HFF-Myc (cell line): ENCODE data around the gene CFAP43.

Source experiments
- DNase-seq: peaks from one replicate; pipeline ENCODE4 v3.0.0-alpha.2; 2011; ENCODE audit warnings: low read depth; ENCODE audit errors: extremely low read depth
- H3K4me3 ChIP-seq: replicated peaks from 2 replicates; pipeline ENCODE4 v1.5.1; 2011; ENCODE audit warnings: low read depth, mild to moderate bottlenecking, control low read depth, low read length
- CTCF ChIP-seq: IDR thresholded peaks from 2 replicates; pipeline ENCODE4 v1.5.1; 2012; ENCODE audit warnings: mild to moderate bottlenecking, low read depth, low read length, control low read depth; ENCODE audit errors: missing control alignments

Gene CFAP43

DNA sequence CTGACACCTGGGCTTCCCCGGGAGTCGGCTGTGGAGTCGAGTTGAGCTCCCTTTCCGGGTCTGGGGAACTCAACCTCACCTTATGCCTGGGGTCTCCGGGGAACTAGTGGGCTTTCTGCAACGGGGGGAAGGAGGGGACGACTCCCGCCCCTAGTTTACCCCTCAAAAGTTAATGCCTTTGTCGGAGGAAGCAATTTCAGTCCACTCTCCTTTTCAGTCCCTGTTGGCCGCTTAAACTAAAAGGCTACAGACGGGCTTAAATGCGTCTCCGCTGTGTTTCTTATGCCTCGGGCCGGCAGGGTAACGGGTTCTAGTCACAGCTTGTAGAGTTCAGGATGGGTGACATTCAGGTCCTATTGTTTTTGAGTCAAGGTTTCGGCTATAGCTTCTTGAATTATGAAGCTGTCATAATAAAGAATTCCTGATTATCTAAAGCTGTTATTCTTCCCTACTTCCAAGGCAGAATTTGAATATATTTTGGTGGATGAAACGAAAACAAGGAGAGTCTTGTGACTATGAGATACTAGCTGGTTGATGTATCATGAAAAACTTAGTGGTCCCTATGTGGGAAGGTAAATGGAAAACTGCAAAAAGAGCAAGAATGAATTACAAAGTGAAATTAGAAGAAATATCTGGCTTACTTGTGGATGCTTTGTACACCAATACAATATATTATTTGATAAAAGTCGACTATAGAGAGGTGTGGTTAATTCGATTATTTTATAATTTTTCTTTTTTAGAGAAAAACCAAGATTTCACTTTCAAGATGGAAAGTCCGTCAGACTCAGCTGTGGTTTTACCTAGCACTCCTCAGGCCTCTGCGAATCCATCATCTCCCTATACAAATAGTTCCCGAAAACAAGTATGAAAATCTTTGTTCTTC is 109.7 kb downstream of the CFAP43 start:
- DNase-seq, result no peak
- TF ChIP-seq CTCF, result no peak
- H3K4me3 ChIP-seq, result peak overlapping the region; percentile 82

GRCh38 chr10:104121485-104122224 is 110.5 kb downstream of the CFAP43 start, which contains the start of gene SFR1:
TSS of gene SFR1 (plus strand) at chr10:104122171. CDS start at chr10:104122184, 13 bp downstream.
- DNase-seq, result peak; percentile 93
- peak within 1 kb of the TSS; percentile 82 for H3K4me3 ChIP-seq
- peak; percentile 55 for TF ChIP-seq CTCF

GRCh38 chr10:104120903-104121484 is 111.2 kb downstream of the CFAP43 start:
- no peak for TF ChIP-seq CTCF
- peak; percentile 91 for DNase-seq
- H3K4me3 ChIP-seq, result peak overlapping the region; percentile 60

- no peak for TF ChIP-seq CTCF
- H3K4me3 ChIP-seq, result peak overlapping the region; percentile 60
- DNase-seq, result no peak
Observed at GRCh38 chr10:104120512-104120902, 111.7 kb downstream of the CFAP43 start.

- no peak for TF ChIP-seq CTCF
- DNase-seq, result no peak
- H3K4me3 ChIP-seq, result no peak overlapping the region
Observed at GRCh38 chr10:104119996-104120395, 112.2 kb downstream of the CFAP43 start.

DNA sequence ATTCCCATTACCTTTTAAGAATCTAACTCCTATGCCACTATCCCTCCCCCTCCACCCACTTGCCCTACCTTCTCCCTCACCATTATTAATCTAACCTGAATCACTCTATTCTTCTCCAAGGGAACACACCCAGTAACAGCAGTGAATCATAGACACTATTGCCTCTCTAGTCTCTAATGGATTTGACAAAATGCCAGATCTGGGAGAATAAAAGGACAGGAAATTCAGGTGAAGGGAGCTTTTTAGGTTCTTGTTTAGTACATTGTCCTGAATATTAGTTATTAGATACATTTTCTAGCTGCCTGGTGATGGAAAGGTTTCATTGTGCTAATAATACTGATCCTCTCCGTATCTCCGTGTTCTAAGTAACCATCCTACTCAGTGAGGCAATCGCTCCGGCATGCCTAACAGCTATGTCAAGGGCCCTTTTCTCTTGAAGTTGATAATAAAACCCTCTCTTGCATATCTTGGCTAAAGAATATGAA is 114.3 kb downstream of the CFAP43 start:
- no peak for DNase-seq
- no peak overlapping the region for H3K4me3 ChIP-seq
- no peak for TF ChIP-seq CTCF
